Nucleus accumbens (tissue), 56 donors: Measurements from ENCODE around the gene SLC44A1.

ENCODE experiments used
- DNase-seq, 56 donors: peaks; one replicate each; lab custom pipeline; 2025; lab: John Stamatoyannopoulos, UW

The SLC44A1 gene

DNA sequence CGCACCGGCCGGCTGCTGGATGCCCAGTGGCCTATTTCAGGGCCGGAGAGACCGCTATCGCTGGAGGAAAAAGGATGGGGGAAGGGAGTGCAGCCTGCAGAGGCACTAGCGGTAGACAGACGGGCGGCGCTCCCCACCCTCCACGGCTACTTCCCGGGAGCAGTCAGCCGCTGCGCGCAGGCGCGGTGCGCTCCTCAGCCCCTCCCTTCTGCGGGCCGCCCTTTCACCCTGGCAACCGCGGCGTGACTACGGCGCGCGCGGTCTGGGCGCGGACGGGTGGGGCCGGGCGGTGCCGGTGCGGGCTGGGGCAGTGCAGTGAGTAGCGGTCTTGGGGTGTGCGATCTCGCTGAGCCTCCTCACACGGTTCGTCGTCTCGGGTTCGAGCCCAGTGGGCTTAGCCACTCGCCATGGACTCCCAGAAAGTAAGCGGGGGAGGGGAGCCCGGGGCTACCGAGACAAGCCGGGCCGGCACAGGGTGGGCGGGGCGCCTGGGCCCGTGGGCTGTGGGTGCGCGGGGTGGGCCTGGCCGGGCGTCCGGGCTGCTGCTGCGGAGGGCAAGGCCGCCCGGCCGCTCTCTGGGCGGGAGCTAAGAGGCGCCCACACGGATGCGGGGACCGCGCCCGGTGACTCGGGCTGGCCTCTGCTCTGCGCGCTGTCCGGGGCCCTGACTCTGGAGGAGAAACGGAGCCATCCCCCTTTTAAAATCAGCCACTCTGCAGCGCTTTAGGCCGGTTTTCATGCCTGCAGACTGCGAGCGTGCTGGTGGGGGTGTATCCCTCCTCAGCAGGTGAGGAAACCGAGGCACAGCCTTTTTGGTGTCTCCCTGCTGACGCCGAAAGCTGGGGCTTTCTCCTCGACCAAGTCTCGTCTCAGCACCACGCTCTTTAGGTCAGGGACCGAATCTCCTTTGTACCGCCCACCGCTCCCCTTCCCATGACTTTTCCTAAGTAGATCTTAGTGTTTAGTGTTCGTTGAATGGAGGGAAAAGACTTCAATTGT, 203.7 kb downstream of the SLC44A1 start, which contains the start of gene FSD1L:
TSS of gene FSD1L (plus strand) at position 221 of the 999 bp plus-strand sequence. CDS start at position 408, 187 bp downstream.
- peak; percentile 28 to 96 (median 90) for DNase-seq

DNA sequence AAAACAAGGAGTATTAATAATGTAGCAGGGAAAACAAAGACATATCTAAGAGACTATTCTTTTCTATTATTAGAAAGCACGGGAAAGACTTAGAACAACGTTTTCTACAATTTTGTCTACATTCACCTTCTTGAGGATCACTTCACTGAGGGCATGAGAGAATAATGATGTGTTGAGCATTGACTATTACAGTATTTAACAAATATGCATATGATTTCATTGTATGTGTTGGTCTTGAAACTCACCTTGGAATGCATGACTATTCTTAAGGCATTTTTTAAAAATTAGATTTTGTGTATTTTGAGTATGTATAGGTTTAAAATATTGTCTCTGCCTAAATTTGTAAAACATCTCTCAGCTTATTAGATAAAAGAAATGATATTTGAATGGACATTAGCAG, 204.6 kb downstream of the SLC44A1 start:
- DNase-seq = no peak

DNA sequence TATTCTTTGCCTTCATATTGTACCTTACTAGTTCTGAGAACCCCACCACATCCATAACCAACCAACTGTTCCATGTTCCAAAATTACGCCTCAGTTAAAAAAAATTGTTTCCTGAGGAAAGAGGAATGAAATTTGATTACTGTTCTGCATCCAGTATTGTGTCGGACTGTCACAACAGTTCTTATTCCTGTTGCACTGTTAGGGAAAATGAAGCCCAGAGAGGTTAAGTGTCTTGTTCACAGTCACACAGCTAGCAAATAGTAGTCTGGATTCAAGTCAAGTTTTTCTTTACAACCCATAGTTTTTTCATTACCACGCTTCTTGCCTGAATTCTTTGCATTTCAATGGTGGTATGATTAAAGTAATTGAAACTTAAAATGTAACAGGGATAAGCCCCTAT, 207.7 kb downstream of the SLC44A1 start:
- no peak for DNase-seq

- DNase-seq = no peak
Observed at GRCh38 chr9:105455836-105456475, 211.5 kb downstream of the SLC44A1 start.

- DNase-seq = peak in 6 of 56 donors; percentile 9 to 38 (median 12)
Observed at GRCh38 chr9:105457560-105458294, 213.3 kb downstream of the SLC44A1 start.

DNA sequence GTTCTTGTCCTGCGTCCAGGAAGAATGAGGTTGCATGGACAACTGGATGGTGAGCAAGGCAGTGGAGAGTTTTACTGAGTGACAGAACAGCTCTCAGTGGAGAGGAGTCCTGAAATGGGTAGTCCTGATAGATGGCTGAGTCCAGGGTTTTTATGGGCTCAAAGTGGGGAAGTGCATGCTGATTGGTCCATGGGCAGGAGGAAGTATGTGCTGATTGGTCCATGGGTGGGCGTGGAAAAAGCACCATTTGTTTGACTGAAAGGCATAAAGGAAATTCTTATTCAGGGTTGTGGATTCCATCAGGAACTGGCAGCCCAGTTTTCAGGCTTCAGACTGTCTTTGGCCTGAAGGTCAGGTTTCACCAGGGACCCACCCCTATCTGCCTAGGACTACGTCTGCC, 214.0 kb downstream of the SLC44A1 start:
- DNase-seq = peak in 1 of 56 donors; percentile 22

GRCh38 chr9:105459336-105459735, 214.9 kb downstream of the SLC44A1 start:
- DNase-seq = no peak

DNA sequence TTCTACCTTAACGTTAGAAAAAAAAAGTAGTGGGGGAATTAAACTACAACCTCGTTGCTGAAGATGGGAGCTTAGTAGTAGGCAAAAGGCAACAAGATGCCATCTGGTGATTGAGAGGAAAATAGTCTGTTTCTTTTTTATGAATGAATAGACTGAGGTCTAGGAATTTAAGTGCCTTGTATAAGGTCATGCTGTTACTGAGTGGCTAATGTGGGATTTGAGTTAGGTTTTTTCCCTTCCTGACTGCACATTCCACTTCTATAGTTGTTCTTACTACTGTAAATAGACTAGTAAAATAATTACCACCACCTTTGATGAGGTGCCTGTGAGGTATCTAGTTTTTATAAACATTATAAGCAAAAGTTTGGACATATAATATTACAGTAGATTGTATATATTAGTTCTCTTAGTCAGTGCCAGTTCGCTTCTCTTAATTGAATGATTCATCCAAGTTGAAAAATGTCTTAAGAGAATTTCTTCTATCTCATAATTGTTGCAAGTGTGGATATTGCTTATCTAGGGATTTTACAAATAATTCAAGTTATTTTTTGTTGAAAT, 222.5 kb downstream of the SLC44A1 start:
- no peak for DNase-seq

DNA sequence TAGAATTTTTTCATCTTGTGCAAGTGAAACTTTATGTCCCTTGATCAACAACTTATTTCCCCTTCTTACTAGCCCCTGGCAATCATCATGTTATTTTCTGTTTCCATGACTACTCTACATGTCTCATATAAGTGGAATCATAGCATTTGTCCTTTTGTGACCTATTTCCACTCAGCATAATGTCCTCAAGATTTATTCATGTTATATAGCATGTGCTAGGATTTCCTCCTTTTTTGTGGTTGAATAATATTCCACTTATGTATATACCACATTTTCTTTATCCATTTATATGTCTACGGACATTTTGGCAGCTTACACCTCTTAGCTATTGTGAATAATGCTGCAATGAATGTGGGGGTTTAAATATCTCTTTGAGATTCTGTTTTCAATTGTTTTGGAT, 224.4 kb downstream of the SLC44A1 start:
- no peak for DNase-seq

DNA sequence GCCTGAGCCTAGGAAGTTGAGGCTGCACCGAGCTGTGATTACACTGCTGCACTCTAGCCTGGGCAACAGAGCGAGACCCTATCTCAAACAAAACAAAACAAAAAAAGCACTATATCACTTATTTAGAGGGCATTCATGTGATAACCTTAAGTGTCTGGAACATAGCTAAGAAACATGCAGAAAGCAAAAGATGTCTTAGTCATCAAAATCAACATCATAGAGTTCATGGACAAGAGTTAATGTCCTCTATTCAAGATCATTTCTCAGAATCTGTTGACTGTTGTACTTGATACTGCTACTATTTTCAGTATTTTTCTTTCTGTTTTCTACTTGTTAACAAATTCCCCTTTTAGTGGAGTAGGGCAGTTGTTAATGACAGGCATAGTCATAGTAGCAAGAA, 228.8 kb downstream of the SLC44A1 start:
- no peak for DNase-seq

DNA sequence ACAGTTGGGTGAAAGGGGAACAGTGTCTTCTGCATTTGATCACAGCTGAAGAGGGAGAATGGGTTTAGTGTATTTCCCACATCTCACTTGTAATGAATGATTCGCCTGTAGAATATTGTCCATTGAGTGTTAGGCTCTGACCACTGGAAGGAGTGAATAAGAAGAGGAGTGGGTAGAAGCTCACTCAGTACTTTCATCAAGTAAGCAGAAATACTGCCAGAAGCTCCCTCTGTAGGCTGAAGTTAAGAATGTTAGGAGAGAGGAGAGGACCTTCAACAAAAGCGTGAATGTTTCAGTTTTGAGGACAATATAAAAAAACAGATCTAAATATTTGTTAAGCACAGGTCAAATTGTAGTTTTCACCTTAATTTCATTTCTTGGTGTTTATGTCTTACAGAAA, 230.9 kb downstream of the SLC44A1 start:
- DNase-seq = peak in 2 of 56 donors; percentile 1 to 7

DNA sequence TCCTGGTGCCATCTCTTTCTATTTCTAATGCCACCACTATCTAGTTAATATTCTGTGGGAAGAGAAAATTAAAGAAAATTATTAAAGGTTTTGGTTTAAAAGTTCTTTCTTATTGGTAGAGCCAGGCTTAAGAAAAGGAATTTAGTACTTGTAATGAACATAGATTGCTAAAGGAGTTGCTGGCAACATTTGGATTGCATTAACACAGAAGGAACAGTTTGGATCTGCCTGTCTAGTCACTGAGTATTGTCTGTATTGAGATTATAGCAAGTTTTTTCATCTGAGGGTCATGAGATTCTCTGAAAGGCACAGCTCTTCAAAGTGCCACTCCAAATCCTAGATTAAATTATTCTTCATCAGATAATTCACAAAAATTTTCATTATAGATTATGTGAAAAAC, 235.4 kb downstream of the SLC44A1 start:
- no peak for DNase-seq

- DNase-seq = no peak
Observed at GRCh38 chr9:105483618-105484017, 239.2 kb downstream of the SLC44A1 start.

- no peak for DNase-seq
Observed at GRCh38 chr9:105484226-105484625, 239.8 kb downstream of the SLC44A1 start.

DNA sequence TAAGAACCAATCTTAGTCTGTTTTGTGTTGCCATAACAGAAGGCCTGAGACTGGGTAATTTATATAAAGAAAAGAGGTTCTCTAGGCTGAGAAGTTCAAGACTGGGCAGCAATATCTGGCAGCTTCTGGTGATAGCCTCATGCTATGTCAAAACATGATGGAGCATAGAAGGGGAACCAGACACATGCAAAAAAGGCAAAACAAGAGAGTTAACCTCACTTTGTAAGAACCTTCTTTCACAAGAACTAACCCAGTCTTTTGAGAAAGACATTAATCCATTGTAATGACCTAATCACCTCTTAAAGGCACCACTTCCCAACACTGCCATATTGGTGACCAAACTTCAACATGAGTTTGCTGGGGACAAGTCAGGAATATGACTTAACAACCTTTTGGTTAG, 240.7 kb downstream of the SLC44A1 start:
- DNase-seq = no peak
